ENCODE results near the gene ITSN1.

The ITSN1 gene

GRCh38 chr21:33936301-33937038 lies 294.2 kb downstream of the ITSN1 start:
- DNase-seq (ENCODE audit: insufficient read length, low spot score) (no peak), FAIRE-seq (no peak)
- TF ChIP-seq CTCF (IDR thresholded peaks at IDR 0.05; ENCODE audit: insufficient read depth, missing control alignments), result no peak

- FAIRE-seq, result no peak
- TF ChIP-seq CTCF (IDR thresholded peaks at IDR 0.05; ENCODE audit: insufficient read depth, missing control alignments), result no peak
- no peak for DNase-seq (ENCODE audit: insufficient read length, low spot score)
Measured at GRCh38 chr21:33937146-33937545, 294.8 kb downstream of the ITSN1 start.

GRCh38 chr21:33937931-33938339 lies 295.6 kb downstream of the ITSN1 start:
- DNase-seq (ENCODE audit: insufficient read length, low spot score), result no peak
- no peak for FAIRE-seq
- no peak for TF ChIP-seq CTCF (IDR thresholded peaks at IDR 0.05; ENCODE audit: insufficient read depth, missing control alignments)

- no peak for TF ChIP-seq CTCF (IDR thresholded peaks at IDR 0.05; ENCODE audit: insufficient read depth, missing control alignments)
- no peak for DNase-seq (ENCODE audit: insufficient read length, low spot score)
- no peak for FAIRE-seq
Measured at GRCh38 chr21:33938381-33938780, 296.1 kb downstream of the ITSN1 start.

- TF ChIP-seq CTCF (IDR thresholded peaks at IDR 0.05; ENCODE audit: insufficient read depth, missing control alignments), result no peak
- no peak for FAIRE-seq
- DNase-seq (ENCODE audit: insufficient read length, low spot score), result no peak
Measured at GRCh38 chr21:33939226-33939625, 296.9 kb downstream of the ITSN1 start.

- no peak for DNase-seq (ENCODE audit: insufficient read length, low spot score)
- TF ChIP-seq CTCF (IDR thresholded peaks at IDR 0.05; ENCODE audit: insufficient read depth, missing control alignments), result no peak
- no peak for FAIRE-seq
Measured at GRCh38 chr21:33940164-33940880, 298.0 kb downstream of the ITSN1 start.

- TF ChIP-seq CTCF (IDR thresholded peaks at IDR 0.05; ENCODE audit: insufficient read depth, missing control alignments), result no peak
- DNase-seq (ENCODE audit: insufficient read length, low spot score), result no peak
- no peak for FAIRE-seq
Measured at GRCh38 chr21:33940881-33941245, 298.6 kb downstream of the ITSN1 start.

Data from D721Med (cell line).